Endodermal cell (in vitro differentiated cells): ENCODE measurements around the gene ODAPH. TPM values are rescaled to one million over a fixed set of nuclear protein-coding genes. Genes with fewer than 3 reads are reported as not detected.

Source experiments
- DNase-seq: peaks from one replicate; pipeline ENCODE4 v3.0.0-alpha.2; 2017
- H3K27ac ChIP-seq: 2 replicates; pipeline ENCODE4 v1.5.1; 2013; ENCODE audit warnings: mild to moderate bottlenecking, low read depth, low read length, moderate library complexity
- H3K27me3 ChIP-seq: 2 replicates; pipeline ENCODE4 v1.6.1; 2013; ENCODE audit warnings: mild to moderate bottlenecking, low read length, moderate library complexity; ENCODE audit not compliant: insufficient read depth, control insufficient read depth, poor library complexity, severe bottlenecking
- H3K36me3 ChIP-seq: 2 replicates; pipeline ENCODE4 v1.7.0; 2013; ENCODE audit warnings: mild to moderate bottlenecking, low read length, moderate library complexity; ENCODE audit not compliant: control insufficient read depth, insufficient read depth
- H3K4me1 ChIP-seq: one replicate; pipeline ENCODE4 v1.7.0; 2013; ENCODE audit warnings: low read length; ENCODE audit not compliant: control insufficient read depth, insufficient read depth
- H3K4me3 ChIP-seq: 2 replicates; pipeline ENCODE4 v1.5.1; 2013; ENCODE audit warnings: mild to moderate bottlenecking, low read length, moderate library complexity
- H3K9ac ChIP-seq: 2 replicates; pipeline ENCODE4 v1.6.1; 2013; ENCODE audit warnings: mild to moderate bottlenecking, low read length, moderate library complexity; ENCODE audit not compliant: poor library complexity, severe bottlenecking; ENCODE audit errors: extremely low read depth
- H3K9me3 ChIP-seq: 2 replicates; pipeline ENCODE4 v1.6.1; 2013; ENCODE audit warnings: mild to moderate bottlenecking, low read length, moderate library complexity; ENCODE audit not compliant: control insufficient read depth
- H3K27ac Mint-ChIP-seq: 2 replicates; pipeline ENCODE4 v1.8.0; 2020; ENCODE audit warnings: mixed read lengths
- H3K27me3 Mint-ChIP-seq: 2 replicates; pipeline ENCODE4 v1.8.0; 2021; ENCODE audit warnings: mild to moderate bottlenecking, mixed read lengths; ENCODE audit not compliant: insufficient read depth
- H3K36me3 Mint-ChIP-seq: 2 replicates; pipeline ENCODE4 v1.8.0; 2020; ENCODE audit warnings: low read depth, mixed read lengths
- H3K4me1 Mint-ChIP-seq: 2 replicates; pipeline ENCODE4 v1.8.0; 2020; ENCODE audit warnings: mixed read lengths
- H3K4me3 Mint-ChIP-seq: 2 replicates; pipeline ENCODE4 v1.8.0; 2020; ENCODE audit warnings: mild to moderate bottlenecking, moderate library complexity, mixed read lengths
- H3K9me3 Mint-ChIP-seq: 2 replicates; pipeline ENCODE4 v1.8.0; 2020; ENCODE audit warnings: mild to moderate bottlenecking, mixed read lengths
- CTCF ChIP-seq: fragments of 200-600 bp; sonication (generic); conservative IDR thresholded peaks from 2 replicates; pipeline ENCODE4 v1.5.0; 2021; ENCODE audit warnings: antibody characterized with exemption, mild to moderate bottlenecking
- WGBS, 2 experiments: methylation state at CpG; one replicate each; pipeline versions ENCODE4 v1.1.5 to v1.1.7; 2013; ENCODE audit warnings: missing lambda C conversion rate in 2 of 2, mixed read lengths in 1 of 2; ENCODE audit not compliant: insufficient coverage in 1 of 2, insufficient read length in 1 of 2; 5-methylcytosine and 5-hydroxymethylcytosine counted together
- total RNA-seq, 2 donors: library from RNA; stranded (reverse); fragmentation: NEBNext Ultra II Directional in 1 of 2; extraction: Animal tissue kit (Norgen Biotek cat#: 25700) in 1 of 2; gene quantifications; 2 replicates in 1 of 2; 3 replicates in 1 of 2; pipeline ENCODE4 v1.2.1, GENCODE V29; 2021

The ODAPH gene
- total RNA-seq, 2 donors from 2014 or later = not detected

DNA sequence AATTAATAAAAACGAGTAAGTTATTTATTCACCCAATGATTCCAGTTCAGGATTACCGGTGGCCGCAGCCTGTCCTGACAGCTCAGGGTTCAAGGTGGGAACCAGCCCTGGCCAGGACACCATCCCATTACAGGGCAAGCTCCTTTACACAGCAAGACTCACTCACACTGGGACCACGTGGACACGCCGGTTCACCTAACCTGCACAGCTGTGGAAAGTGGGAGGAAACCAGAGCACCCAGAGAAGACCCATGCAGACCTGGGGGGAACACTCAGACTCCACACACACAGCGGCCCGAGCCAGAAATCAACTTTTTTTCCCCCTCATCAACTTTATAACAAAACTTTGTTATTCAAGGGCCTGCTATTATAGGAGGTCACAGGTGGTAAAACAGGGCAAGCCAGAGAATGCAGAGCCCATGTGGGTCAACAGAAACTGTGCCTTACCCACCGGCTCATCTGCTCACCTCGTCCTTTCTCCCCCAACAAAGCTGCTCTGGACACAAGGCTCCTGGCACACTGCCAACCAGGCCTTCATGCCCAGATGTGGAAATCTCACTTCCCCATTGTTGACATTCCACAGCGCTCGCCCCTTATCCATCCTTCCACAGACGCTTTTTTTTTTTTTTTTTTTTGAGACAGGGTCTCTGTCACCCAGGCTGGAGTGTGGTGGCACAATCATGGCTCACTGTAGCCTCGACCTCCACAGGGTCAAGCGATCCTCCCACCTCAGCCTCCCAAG lies 8.0 kb upstream of the ODAPH start:
- Mint-ChIP-seq H3K9me3 (no peaks in the 10 kb centered on the region), H3K4me1 (no peaks in the 10 kb centered on the region), H3K4me3 (no peak overlapping the region), H3K27me3 (no peaks in the 10 kb centered on the region), H3K27ac (no peak overlapping the region), H3K36me3 (peaks cover 3% of the 10 kb centered on the region)
- Histone ChIP-seq H3K36me3 (no peaks in the 10 kb centered on the region), H3K9me3 (no peaks in the 10 kb centered on the region), H3K4me3 (no peak overlapping the region), H3K4me1 (no peaks in the 10 kb centered on the region), H3K27me3 (no peaks in the 10 kb centered on the region), H3K27ac (no peak overlapping the region), H3K9ac (no peak overlapping the region)
- 95 to 100% methylated on average over 3 to 15 of the region's 15 CpGs for WGBS, 2 experiments
- no peak for TF ChIP-seq CTCF
- DNase-seq = no peak

GRCh38 chr4:75549019-75549418 lies 6.8 kb upstream of the ODAPH start:
- no peak for TF ChIP-seq CTCF
- H3K4me3 ChIP-seq = no peak overlapping the region
- Mint-ChIP-seq H3K27me3 (no peaks in the 10 kb centered on the region), H3K4me3 (no peak overlapping the region), H3K9me3 (no peaks in the 10 kb centered on the region), H3K27ac (no peak overlapping the region), H3K4me1 (no peaks in the 10 kb centered on the region), H3K36me3 (peaks cover 3% of the 10 kb centered on the region)
- H3K36me3 ChIP-seq = no peaks in the 10 kb centered on the region
- no peaks in the 10 kb centered on the region for H3K9me3 ChIP-seq
- H3K4me1 ChIP-seq = no peaks in the 10 kb centered on the region
- no peak for DNase-seq
- H3K9ac ChIP-seq = no peak overlapping the region
- 93 to 94% methylated on average over 2 of the region's 2 CpGs for WGBS, 2 experiments
- no peaks in the 10 kb centered on the region for H3K27me3 ChIP-seq
- H3K27ac ChIP-seq = no peak overlapping the region

DNA sequence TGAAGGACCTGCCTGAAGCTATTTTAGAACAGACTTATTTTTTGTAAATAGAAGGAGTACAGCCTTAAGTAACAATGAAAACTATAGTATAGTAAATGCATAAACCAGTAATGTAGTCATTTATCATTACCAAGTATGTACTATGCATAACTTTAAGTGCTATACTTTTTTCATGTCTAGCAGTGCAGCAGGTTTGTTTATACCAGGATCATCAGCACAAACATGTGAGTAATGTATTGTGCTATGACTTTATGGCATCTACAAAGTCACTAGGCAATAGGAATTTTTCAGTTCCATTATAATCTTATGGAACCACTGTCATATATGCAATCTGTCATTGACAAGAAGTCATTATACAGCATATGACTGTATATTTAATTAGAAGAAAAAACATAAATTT lies 3.4 kb upstream of the ODAPH start:
- Histone ChIP-seq H3K9ac (no peak overlapping the region), H3K9me3 (no peaks in the 10 kb centered on the region), H3K4me3 (no peak overlapping the region), H3K27ac (no peak overlapping the region), H3K4me1 (no peaks in the 10 kb centered on the region), H3K36me3 (no peaks in the 10 kb centered on the region), H3K27me3 (no peaks in the 10 kb centered on the region)
- no peaks in the 10 kb centered on the region for H3K4me1 Mint-ChIP-seq
- H3K36me3 Mint-ChIP-seq = no peaks in the 10 kb centered on the region
- no peak for DNase-seq
- no peaks in the 10 kb centered on the region for H3K27me3 Mint-ChIP-seq
- H3K9me3 Mint-ChIP-seq = no peaks in the 10 kb centered on the region
- no peak for TF ChIP-seq CTCF
- no peak overlapping the region for H3K4me3 Mint-ChIP-seq
- no peak overlapping the region for H3K27ac Mint-ChIP-seq
